Mammary epithelial cell (primary cell): ENCODE results near the gene NOSTRIN.

Experiments
- CTCF ChIP-seq, 2 donors: IDR thresholded peaks in 1 of 2; conservative IDR thresholded peaks in 1 of 2; 2 replicates each; pipeline ENCODE4 v1.5.1; 2011 to 2012; ENCODE audit warnings: inconsistent platforms in 2 of 2, low read length in 2 of 2, mild to moderate bottlenecking in 2 of 2, control low read depth in 1 of 2, low read depth in 1 of 2; ENCODE audit not compliant: insufficient read depth in 1 of 2; ENCODE audit errors: extremely low read depth in 1 of 2
- EZH2 ChIP-seq: IDR thresholded peaks from 2 replicates; pipeline ENCODE4 v1.6.1; 2012; ENCODE audit warnings: low read length, inconsistent platforms, borderline replicate concordance

- no peak for TF ChIP-seq CTCF (conservative IDR thresholded peaks at IDR 0.05 in 1 of 2, IDR thresholded peaks at IDR 0.05 in 1 of 2; ENCODE audit: extremely low read depth in 1 of 2, insufficient read depth in 1 of 2, low read depth in 1 of 2, low read length in 2 of 2)
- TF ChIP-seq EZH2, result no peak
These were observed 110.5 kb downstream of the NOSTRIN start for GRCh38 chr2:168912901-168913369.
